GM23338 (cell line): Measurements from ENCODE around the gene CIZ1. TPM values are rescaled to one million over a fixed set of nuclear protein-coding genes. Genes with fewer than 3 reads are reported as not detected.

Experiments
- ATAC-seq: fragments of 200-7000 bp; cut with Tn5 transposase; 3 replicates; pipeline ENCODE4 v1.9.1; 2020
- DNase-seq: peaks from one replicate; pipeline ENCODE4 v3.0.0-alpha.2; 2015; ENCODE audit warnings: low spot score
- H2AFZ ChIP-seq: fragments of 200-600 bp; sonication (generic); 2 replicates; pipeline ENCODE4 v1.8.0; 2016; ENCODE audit warnings: antibody characterized with exemption, mild to moderate bottlenecking, moderate library complexity
- H3F3A ChIP-seq: fragments of 200-600 bp; sonication (generic); replicated peaks from 2 replicates; pipeline ENCODE4 v1.8.0; 2017; ENCODE audit warnings: antibody characterized with exemption, mixed run types, low read depth
- H3K27ac ChIP-seq: fragments of 200-600 bp; sonication (generic); 2 replicates; pipeline ENCODE4 v1.6.1; 2016; ENCODE audit warnings: low read depth
- H3K27me3 ChIP-seq: fragments of 200-600 bp; sonication (generic); 2 replicates; pipeline ENCODE4 v1.8.0; 2016; ENCODE audit warnings: mild to moderate bottlenecking, mixed run types, moderate library complexity; ENCODE audit not compliant: insufficient read depth
- H3K36me3 ChIP-seq: fragments of 200-600 bp; sonication (generic); 2 replicates; pipeline ENCODE4 v1.8.0; 2016; ENCODE audit warnings: mild to moderate bottlenecking; ENCODE audit not compliant: insufficient read depth
- H3K4me1 ChIP-seq: fragments of 200-600 bp; sonication (generic); 2 replicates; pipeline ENCODE4 v1.8.0; 2016; ENCODE audit warnings: mild to moderate bottlenecking, moderate library complexity; ENCODE audit not compliant: insufficient read depth
- H3K4me2 ChIP-seq: fragments of 200-600 bp; sonication (generic); 2 replicates; pipeline ENCODE4 v1.7.1; 2017; ENCODE audit warnings: mixed run types
- H3K4me3 ChIP-seq: fragments of 200-600 bp; sonication (generic); 2 replicates; pipeline ENCODE4 v1.6.1; 2016; ENCODE audit warnings: mixed run types
- H3K79me2 ChIP-seq: fragments of 200-600 bp; sonication (generic); replicated peaks from 2 replicates; pipeline ENCODE4 v1.8.0; 2017; ENCODE audit warnings: mild to moderate bottlenecking; ENCODE audit not compliant: insufficient read depth
- H3K9me2 ChIP-seq: fragments of 200-600 bp; sonication (generic); 2 replicates; pipeline ENCODE4 v1.8.0; 2017; ENCODE audit not compliant: insufficient read depth
- H4K20me1 ChIP-seq: fragments of 200-600 bp; sonication (generic); replicated peaks from 2 replicates; pipeline ENCODE4 v1.8.0; 2017; ENCODE audit warnings: mild to moderate bottlenecking; ENCODE audit not compliant: insufficient read depth
- H3K27ac Mint-ChIP-seq: 2 replicates; pipeline ENCODE4 v1.8.0; 2020; ENCODE audit warnings: inconsistent platforms, mild to moderate bottlenecking, moderate library complexity, mixed read lengths
- H3K27me3 Mint-ChIP-seq: 3 replicates; pipeline ENCODE4 v1.8.0; 2022; ENCODE audit warnings: low read depth, mild to moderate bottlenecking, moderate library complexity, mixed read lengths, inconsistent platforms; ENCODE audit not compliant: insufficient read depth, poor library complexity
- H3K36me3 Mint-ChIP-seq: 3 replicates; pipeline ENCODE4 v1.8.0; 2021; ENCODE audit warnings: low read depth, mild to moderate bottlenecking, inconsistent platforms, moderate library complexity, mixed read lengths
- H3K4me1 Mint-ChIP-seq: 3 replicates; pipeline ENCODE4 v1.8.0; 2020; ENCODE audit warnings: mild to moderate bottlenecking, inconsistent platforms, mixed read lengths
- H3K4me3 Mint-ChIP-seq: 3 replicates; pipeline ENCODE4 v1.8.0; 2021; ENCODE audit warnings: moderate library complexity, mild to moderate bottlenecking, inconsistent platforms, mixed read lengths
- H3K9me3 Mint-ChIP-seq: 3 replicates; pipeline ENCODE4 v1.8.0; 2020; ENCODE audit warnings: moderate library complexity, mild to moderate bottlenecking, inconsistent platforms, mixed read lengths
- CREB1 ChIP-seq: fragments of 250-450 bp; sonication (Bioruptor Pico); IDR thresholded peaks from 2 replicates; pipeline ENCODE4 v1.5.0; 2020; ENCODE audit warnings: low read depth, mild to moderate bottlenecking, moderate library complexity
- EZH2 ChIP-seq: fragments of 200-600 bp; sonication (generic); IDR thresholded peaks from one replicate; pipeline ENCODE4 v1.8.0; 2017; ENCODE audit warnings: antibody characterized with exemption, mild to moderate bottlenecking, low read depth; ENCODE audit not compliant: unreplicated experiment
- NANOG ChIP-seq: IDR thresholded peaks from 2 replicates; pipeline ENCODE4 v1.6.1; 2016; ENCODE audit warnings: antibody characterized with exemption, borderline replicate concordance
- POLR2AphosphoS5 ChIP-seq: IDR thresholded peaks from 2 replicates; pipeline ENCODE4 v1.6.1; 2016; ENCODE audit warnings: antibody characterized with exemption, low read depth
- REST ChIP-seq: IDR thresholded peaks from one replicate; pipeline ENCODE4 v1.6.1; 2018; ENCODE audit warnings: antibody characterized with exemption; ENCODE audit not compliant: unreplicated experiment
- STAT1 ChIP-seq: IDR thresholded peaks from one replicate; pipeline ENCODE4 v1.6.1; 2016; ENCODE audit warnings: antibody characterized with exemption; ENCODE audit not compliant: unreplicated experiment
- ZNF331 ChIP-seq: fragments of 250-450 bp; sonication (Bioruptor Pico); IDR thresholded peaks from 2 replicates; pipeline ENCODE4 v1.5.0; 2020; ENCODE audit warnings: low read depth, mild to moderate bottlenecking, moderate library complexity
- polyA plus RNA-seq: library from polyadenylated mRNA; unstranded; fragments of >200 nt; fragmentation: Nextera tagmentation; extraction: Ambion mirVana; gene quantifications from 2 replicates; pipeline ENCODE4 v1.2.1, GENCODE V29; 2016
- total RNA-seq: library from RNA; depleted of rRNA; stranded (reverse); fragments of >200 nt; shearing (Covaris generic); gene quantifications from 2 replicates; pipeline ENCODE4 v1.2.3, GENCODE V29; 2014
- TF ChIP-seq, protein P1 (sequence below): IDR thresholded peaks from 2 replicates; pipeline ENCODE4 v1.6.1; 2016; ENCODE audit warnings: antibody characterized with exemption

Gene CIZ1
- total and polyA plus RNA-seq, 2 experiments from 2014 or later: 49.6 to 61.4 TPM

DNA sequence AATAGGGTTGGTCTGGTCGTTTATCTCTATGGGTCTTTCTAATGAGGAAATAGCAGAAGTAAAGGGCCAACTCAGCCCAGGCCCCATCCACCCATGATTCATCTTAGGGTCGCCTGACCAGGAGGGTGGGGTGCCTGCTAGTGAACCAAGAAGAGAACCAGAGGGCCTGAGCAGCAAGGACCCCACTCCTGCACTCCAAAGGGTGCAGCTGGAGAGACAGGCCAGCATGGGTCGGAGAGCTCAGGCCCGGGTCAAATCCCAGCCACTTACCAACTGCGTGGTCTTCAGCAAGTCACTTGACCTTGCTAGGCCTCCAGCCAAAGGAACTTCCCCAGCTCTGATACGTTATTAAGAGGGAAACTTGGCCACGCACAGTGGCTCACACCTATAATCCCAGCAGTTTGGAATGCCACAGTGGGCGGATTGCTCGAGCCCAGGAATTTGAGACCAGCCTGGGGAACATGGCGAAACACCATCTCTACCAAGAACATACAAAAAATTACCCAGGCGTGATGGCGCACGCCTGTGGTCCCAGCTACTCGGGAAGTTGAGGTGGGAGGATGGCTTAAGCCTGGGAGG is 27.0 kb downstream of the CIZ1 start (continued):
- TF ChIP-seq EZH2: no peak
- TF ChIP-seq STAT1: no peak
- TF ChIP-seq, protein P1, sequence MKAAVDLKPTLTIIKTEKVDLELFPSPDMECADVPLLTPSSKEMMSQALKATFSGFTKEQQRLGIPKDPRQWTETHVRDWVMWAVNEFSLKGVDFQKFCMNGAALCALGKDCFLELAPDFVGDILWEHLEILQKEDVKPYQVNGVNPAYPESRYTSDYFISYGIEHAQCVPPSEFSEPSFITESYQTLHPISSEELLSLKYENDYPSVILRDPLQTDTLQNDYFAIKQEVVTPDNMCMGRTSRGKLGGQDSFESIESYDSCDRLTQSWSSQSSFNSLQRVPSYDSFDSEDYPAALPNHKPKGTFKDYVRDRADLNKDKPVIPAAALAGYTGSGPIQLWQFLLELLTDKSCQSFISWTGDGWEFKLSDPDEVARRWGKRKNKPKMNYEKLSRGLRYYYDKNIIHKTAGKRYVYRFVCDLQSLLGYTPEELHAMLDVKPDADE: no peak

- Histone ChIP-seq H3K4me3 (no peak overlapping the region), H3K79me2 (no peaks in the 10 kb centered on the region), H3K36me3 (0 out of 2 replicates have a peak, but pooled peaks cover 3% of the 10 kb centered on the region), H3F3A (peaks cover 4% of the 10 kb centered on the region; the same call in 1 of the 2 replicates), H3K27me3 (no peaks in the 10 kb centered on the region), H3K9me2 (no peaks in the 10 kb centered on the region), H4K20me1 (0 out of 2 replicates have a peak, but pooled peaks cover 5% of the 10 kb centered on the region), H3K4me2 (no peak overlapping the region), H2AFZ (no peak overlapping the region), H3K4me1 (peaks cover 4% of the 10 kb centered on the region; the same call in 1 of the 2 replicates), H3K27ac (no peak overlapping the region)
- Mint-ChIP-seq H3K36me3 (peaks cover 34% of the 10 kb centered on the region), H3K4me1 (peaks cover 4% of the 10 kb centered on the region), H3K27ac (no peak overlapping the region), H3K9me3 (no peaks in the 10 kb centered on the region), H3K4me3 (no peak overlapping the region), H3K27me3 (peaks cover 5% of the 10 kb centered on the region)
- DNase-seq (no peak), ATAC-seq (no peak)
- no peak for TF ChIP-seq REST
- TF ChIP-seq POLR2AphosphoS5: no peak
- TF ChIP-seq, protein P1: no peak
- no peak for TF ChIP-seq EZH2
- TF ChIP-seq NANOG: no peak
- no peak for TF ChIP-seq ZNF331 (CRISPR knock-in tag)
- TF ChIP-seq CREB1 (CRISPR knock-in tag): no peak
Observed at GRCh38 chr9:128163523-128164306, 27.7 kb downstream of the CIZ1 start.
